Upper lobe of right lung (tissue), 1 donor: Measurements from ENCODE around the gene PLEKHG4. TPM values are rescaled to one million over a fixed set of nuclear protein-coding genes. Genes with fewer than 3 reads are reported as not detected.
A peak's percentile ranks its signal among the peaks of the same experiment; 100 is the strongest.

Experiments used
- ATAC-seq: fragments of 200-7000 bp; cut with Tn5 transposase; one replicate; pipeline ENCODE4 v1.9.1; 2020; ENCODE audit warnings: mild to moderate bottlenecking, moderate library complexity
- DNase-seq: peaks from one replicate; pipeline ENCODE4 v3.0.0-alpha.2; 2020
- H3K27ac ChIP-seq: fragments of 200-600 bp; one replicate; pipeline ENCODE4 v1.8.0; 2022
- H3K27me3 ChIP-seq: fragments of 200-600 bp; one replicate; pipeline ENCODE4 v1.8.0; 2022; ENCODE audit warnings: mild to moderate bottlenecking
- H3K36me3 ChIP-seq: fragments of 200-600 bp; one replicate; pipeline ENCODE4 v1.8.0; 2022
- H3K4me1 ChIP-seq: fragments of 200-600 bp; one replicate; pipeline ENCODE4 v1.8.0; 2022
- H3K4me3 ChIP-seq: fragments of 200-600 bp; one replicate; pipeline ENCODE4 v1.8.0; 2022; ENCODE audit warnings: mild to moderate bottlenecking
- H3K9me3 ChIP-seq: fragments of 200-600 bp; one replicate; pipeline ENCODE4 v1.8.0; 2022
- intact Hi-C: fragments of 100-400 bp; cut with DNase I; formaldehyde crosslinking; loops from one replicate; pipeline ENCODE4 v1.11.0; 2022
- total RNA-seq: library from RNA; stranded (reverse); fragmentation: NEBNext Ultra II Directional; extraction: Animal tissue kit (Norgen Biotek cat#: 25700); gene quantifications from one replicate; pipeline ENCODE4 v1.2.1, GENCODE V29; 2021
- TF ChIP-seq, protein P1 (sequence below): fragments of 200-600 bp; IDR thresholded peaks from one replicate; pipeline ENCODE4 v1.8.0; 2022; ENCODE audit warnings: antibody characterized with exemption
- donor health status: DM: no; HTN: yes; CAD: no; lungs with severe emphysema.

The PLEKHG4 gene
- total RNA-seq, 1 donor from 2014 or later, result 16.2 TPM

DNA sequence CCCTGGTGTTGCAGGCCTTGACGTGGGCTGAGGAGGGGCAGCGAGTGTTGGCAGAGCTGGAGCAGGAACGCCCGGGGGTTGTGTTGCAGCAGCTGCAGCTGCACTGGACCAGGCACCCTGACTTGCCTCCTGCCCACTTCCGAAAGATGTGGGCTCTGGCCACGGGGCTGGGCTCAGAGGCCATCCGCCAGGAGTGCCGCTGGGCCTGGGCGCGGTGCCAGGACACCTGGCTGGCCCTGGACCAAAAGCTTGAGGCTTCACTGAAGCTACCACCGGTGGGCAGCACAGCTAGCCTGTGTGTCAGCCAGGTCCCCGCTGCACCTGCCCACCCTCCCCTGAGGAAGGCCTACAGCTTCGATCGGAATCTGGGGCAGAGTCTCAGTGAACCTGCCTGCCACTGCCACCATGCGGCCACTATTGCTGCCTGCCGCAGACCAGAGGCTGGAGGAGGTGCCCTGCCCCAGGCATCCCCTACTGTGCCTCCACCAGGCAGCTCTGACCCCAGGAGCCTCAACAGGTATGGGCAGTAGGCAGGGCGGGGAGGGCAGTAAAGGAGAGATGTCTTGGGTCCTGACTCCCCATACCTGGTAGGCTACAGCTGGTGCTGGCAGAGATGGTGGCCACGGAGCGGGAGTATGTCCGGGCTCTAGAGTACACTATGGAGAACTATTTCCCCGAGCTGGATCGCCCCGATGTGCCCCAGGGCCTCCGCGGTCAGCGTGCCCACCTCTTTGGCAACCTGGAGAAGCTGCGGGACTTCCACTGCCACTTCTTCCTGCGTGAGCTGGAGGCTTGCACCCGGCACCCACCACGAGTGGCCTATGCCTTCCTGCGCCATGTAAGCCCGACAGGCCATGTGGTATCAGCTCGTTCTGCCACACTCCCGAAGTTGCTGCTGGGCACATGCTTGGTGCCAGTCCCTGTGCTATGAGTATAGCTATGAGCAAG is 5.6 kb downstream of the PLEKHG4 start:
- H3K27me3 ChIP-seq, result no peaks in the 10 kb centered on the region
- no peak overlapping the region for H3K27ac ChIP-seq
- TF ChIP-seq, protein P1, sequence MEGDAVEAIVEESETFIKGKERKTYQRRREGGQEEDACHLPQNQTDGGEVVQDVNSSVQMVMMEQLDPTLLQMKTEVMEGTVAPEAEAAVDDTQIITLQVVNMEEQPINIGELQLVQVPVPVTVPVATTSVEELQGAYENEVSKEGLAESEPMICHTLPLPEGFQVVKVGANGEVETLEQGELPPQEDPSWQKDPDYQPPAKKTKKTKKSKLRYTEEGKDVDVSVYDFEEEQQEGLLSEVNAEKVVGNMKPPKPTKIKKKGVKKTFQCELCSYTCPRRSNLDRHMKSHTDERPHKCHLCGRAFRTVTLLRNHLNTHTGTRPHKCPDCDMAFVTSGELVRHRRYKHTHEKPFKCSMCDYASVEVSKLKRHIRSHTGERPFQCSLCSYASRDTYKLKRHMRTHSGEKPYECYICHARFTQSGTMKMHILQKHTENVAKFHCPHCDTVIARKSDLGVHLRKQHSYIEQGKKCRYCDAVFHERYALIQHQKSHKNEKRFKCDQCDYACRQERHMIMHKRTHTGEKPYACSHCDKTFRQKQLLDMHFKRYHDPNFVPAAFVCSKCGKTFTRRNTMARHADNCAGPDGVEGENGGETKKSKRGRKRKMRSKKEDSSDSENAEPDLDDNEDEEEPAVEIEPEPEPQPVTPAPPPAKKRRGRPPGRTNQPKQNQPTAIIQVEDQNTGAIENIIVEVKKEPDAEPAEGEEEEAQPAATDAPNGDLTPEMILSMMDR, result peak; percentile 36
- DNase-seq, result no peak
- no peaks in the 10 kb centered on the region for H3K9me3 ChIP-seq
- H3K4me1 ChIP-seq, result no peaks in the 10 kb centered on the region
- intact Hi-C loops, result no loop called here
- H3K36me3 ChIP-seq, result no peaks in the 10 kb centered on the region
- peak; percentile 60 for ATAC-seq
- no peak overlapping the region for H3K4me3 ChIP-seq

GRCh38 chr16:67286441-67287235 is 7.3 kb downstream of the PLEKHG4 start:
- intact Hi-C loops, result no loop called here
- no peak overlapping the region for H3K27ac ChIP-seq
- H3K4me3 ChIP-seq, result no peak overlapping the region
- no peaks in the 10 kb centered on the region for H3K27me3 ChIP-seq
- no peaks in the 10 kb centered on the region for H3K9me3 ChIP-seq
- H3K36me3 ChIP-seq, result no peaks in the 10 kb centered on the region
- DNase-seq (no peak), ATAC-seq (no peak)
- TF ChIP-seq, protein P1, result no peak
- H3K4me1 ChIP-seq, result no peaks in the 10 kb centered on the region

DNA sequence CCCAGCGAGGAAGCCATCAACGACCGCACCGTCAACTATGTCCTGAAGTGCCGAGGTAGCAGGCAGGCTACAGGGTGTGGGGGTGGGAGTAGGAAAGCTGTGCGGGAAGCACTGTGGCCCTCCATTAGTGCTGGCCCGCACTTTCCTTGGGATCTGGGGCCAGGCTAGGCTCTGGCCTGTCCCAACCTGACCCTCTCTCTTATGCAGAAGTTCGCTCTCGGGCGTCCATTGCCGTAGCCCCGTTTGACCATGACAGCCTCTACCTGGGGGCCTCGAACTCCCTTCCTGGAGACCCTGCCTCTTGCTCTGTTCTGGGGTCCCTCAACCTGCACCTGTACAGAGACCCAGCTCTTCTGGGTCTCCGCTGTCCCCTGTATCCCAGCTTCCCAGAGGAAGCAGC is 8.6 kb downstream of the PLEKHG4 start:
- ATAC-seq (no peak), DNase-seq (no peak)
- Histone ChIP-seq H3K9me3 (no peaks in the 10 kb centered on the region), H3K4me1 (no peaks in the 10 kb centered on the region), H3K27me3 (no peaks in the 10 kb centered on the region), H3K36me3 (no peaks in the 10 kb centered on the region), H3K27ac (no peak overlapping the region), H3K4me3 (no peak overlapping the region)
- TF ChIP-seq, protein P1, result no peak
- intact Hi-C loops, result no loop called here

- H3K36me3 ChIP-seq, result no peaks in the 10 kb centered on the region
- TF ChIP-seq, protein P1, result no peak
- DNase-seq (no peak), ATAC-seq (no peak)
- no peaks in the 10 kb centered on the region for H3K27me3 ChIP-seq
- no peaks in the 10 kb centered on the region for H3K4me1 ChIP-seq
- no peak overlapping the region for H3K27ac ChIP-seq
- intact Hi-C loops, result no loop called here
- no peaks in the 10 kb centered on the region for H3K9me3 ChIP-seq
- no peak overlapping the region for H3K4me3 ChIP-seq
Observed at GRCh38 chr16:67291461-67291860, 12.1 kb downstream of the PLEKHG4 start.

DNA sequence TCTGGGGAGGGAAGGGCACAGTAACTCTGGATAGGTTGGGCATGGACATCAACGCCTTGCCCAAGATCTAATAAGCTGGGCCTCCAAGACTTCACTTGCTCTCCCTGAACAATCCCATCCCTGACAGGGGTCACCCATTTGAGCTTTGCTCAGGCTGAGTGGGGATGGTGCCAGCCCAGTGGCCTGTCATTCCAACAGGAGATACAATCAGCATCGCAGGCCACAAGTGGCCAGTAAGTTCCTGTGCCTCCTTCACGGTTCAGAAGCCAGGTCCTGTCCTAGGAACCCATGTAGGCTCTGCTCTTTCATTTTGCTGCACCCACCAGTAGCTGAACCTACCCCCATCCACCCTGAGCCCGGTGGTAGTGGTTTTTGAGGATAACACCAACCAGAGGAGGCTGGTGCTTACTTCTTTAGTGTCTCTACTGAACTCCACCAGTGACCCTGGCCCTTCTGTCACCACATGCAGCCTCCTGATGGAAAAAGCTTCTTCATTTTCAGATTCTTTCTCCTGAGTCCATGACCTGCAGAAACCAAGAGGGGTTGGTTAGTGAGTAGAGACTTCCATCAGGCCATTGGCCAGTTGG is 14.9 kb downstream of the PLEKHG4 start:
- H3K4me3 ChIP-seq, result no peak overlapping the region
- H3K36me3 ChIP-seq, result no peaks in the 10 kb centered on the region
- ATAC-seq (no peak), DNase-seq (no peak)
- H3K27ac ChIP-seq, result no peak overlapping the region
- H3K4me1 ChIP-seq, result no peaks in the 10 kb centered on the region
- intact Hi-C loops, result no loop called here
- no peaks in the 10 kb centered on the region for H3K27me3 ChIP-seq
- TF ChIP-seq, protein P1, result no peak
- H3K9me3 ChIP-seq, result no peaks in the 10 kb centered on the region
